ENCODE data around the gene HSDL1.
A peak's percentile ranks its signal among the peaks of the same experiment; 100 is the strongest.

The HSDL1 gene

GRCh38 chr16:84105301-84105815 lies 39.6 kb downstream of the HSDL1 start:
- no peak for DNase-seq

DNA sequence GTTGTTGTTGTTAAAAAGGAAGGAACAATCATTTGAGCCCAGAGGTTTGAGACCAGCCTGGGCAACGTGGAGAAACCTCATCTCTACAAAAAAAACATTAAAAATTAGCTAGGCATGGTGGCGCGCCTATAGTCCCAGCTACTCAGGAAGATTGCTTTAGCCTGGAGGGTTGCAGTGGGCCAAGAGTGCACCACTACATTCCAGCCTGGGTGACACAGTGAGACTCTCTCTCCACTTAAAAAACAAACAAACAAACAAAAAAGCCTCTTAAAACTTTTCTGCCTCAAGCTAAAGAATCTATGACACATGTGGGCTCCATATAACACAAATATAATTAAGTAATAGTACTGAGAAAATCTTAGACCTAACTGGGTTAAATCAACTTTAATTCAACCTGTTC lies 40.7 kb downstream of the HSDL1 start:
- no peak for DNase-seq

DNA sequence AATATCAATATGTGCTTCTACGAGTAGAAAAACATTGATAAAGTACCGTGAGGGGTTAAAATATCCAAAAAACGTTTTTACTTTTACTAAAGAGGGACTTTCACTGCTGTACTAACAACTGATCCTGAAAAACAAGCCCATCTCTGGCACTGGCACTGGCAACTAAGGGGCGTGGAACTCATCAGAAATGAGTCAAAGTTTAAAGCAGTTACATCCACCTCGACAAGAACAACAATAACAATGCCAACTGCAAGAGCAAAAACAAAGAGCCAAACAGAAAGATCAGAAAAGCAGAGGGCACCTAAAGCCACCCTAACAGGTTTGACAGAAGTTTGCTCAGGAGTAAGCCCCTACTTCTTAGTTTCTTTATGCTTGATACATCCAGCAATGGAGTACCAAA lies 41.3 kb downstream of the HSDL1 start:
- no peak for DNase-seq

DNA sequence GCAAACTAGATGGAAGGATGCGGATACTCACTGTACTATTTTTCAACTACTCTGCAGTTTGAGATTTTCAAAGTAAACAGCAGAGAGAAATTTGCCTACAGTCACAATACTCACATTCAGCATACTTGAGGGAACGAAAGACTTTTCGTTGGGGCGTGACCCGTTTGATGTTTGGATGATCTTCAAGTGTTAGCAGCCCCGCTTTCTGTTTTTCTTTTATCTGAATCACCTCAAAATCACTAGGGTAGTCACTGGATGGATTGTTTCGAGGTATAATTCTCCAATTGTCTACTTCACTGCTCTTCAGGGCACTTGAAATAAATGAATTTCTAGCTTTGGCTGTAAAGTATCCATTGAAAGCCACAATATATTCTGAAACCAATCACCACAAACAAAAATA lies 46.0 kb downstream of the HSDL1 start:
- DNase-seq: peak; percentile 31

- no peak for DNase-seq
Measured at GRCh38 chr16:84096447-84097005, 48.5 kb downstream of the HSDL1 start.

DNA sequence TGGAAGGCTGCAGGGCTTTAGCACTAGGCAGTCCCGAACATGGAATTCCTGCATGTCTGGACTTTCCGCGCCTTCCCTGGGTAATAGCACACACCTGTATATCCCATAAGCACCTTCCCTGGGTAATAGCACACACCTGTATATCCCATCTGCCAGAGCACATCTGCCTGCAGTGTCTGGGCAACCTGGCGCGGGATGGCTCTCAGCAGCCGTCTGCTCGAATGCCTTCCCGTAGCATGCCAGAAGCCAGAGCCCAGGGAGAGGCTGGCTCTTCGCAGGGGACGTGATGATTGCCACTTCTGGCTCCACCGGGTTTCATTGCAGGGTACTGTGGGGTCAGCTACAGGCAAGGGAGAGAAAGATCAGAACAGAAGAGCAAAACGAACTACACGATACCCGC lies 49.5 kb downstream of the HSDL1 start:
- DNase-seq: no peak

DNA sequence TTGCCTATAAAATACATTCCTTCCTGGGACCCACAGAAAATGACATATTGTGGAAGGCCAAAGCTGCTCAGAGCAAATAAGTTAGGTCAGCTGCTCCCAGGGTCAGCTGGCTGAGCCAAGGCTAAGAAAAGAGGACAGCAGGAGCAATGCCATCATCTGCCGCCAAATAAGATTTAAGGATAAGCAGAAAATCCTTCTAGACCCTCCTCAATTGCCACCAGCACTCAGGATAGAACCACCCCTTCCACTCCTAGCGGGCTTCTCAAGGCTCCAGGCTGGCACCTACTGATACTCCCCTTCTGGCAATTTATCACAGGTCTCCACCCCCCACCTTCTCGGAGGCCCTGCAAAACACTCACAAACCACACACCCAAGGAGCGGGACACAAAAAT lies 51.1 kb downstream of the HSDL1 start:
- no peak for DNase-seq

DNA sequence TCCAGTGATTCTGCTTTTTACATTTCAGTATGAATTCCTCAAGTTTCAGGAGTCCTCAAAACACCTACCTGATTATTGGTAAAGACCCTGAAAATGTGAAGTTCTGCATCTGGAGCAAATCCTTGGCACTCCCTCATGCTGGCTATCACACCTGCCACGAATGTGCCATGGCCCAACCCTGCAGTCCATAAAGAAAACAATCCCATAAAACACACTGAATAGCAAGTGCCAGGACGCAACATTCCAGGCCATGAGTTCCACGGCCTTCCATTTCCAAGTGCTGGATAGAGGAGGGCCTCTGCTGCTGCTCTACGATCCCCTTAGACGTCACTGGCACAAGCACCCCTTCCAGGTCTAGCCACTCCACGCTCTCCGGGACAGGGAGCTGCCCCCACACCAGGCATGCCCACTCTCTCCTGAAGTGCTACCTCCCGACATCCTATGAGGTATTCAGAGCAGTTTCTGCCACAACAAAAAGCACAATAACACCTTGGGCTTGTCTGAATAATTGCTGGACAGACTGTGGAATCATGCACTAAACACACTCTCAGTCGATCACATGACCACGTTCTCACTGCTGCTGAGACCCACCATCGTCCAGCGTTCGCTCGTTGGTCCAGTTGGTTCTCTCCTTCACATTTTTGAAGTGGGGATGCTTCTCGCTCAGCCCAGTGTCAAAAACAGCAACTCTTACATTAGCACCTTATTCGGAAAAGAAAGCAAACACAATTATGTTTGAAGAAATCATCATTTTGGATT lies 51.7 kb downstream of the HSDL1 start:
- DNase-seq: no peak

GRCh38 chr16:84091460-84091859 lies 53.5 kb downstream of the HSDL1 start:
- no peak for DNase-seq

- DNase-seq: no peak
Measured at GRCh38 chr16:84090211-84090610, 54.8 kb downstream of the HSDL1 start.

GRCh38 chr16:84088695-84089395 lies 56.1 kb downstream of the HSDL1 start:
- DNase-seq: no peak

GRCh38 chr16:84087466-84088151 lies 57.4 kb downstream of the HSDL1 start:
- DNase-seq: no peak

GRCh38 chr16:84087001-84087400 lies 58.0 kb downstream of the HSDL1 start:
- no peak for DNase-seq

GRCh38 chr16:84086341-84086740 lies 58.6 kb downstream of the HSDL1 start:
- no peak for DNase-seq

DNA sequence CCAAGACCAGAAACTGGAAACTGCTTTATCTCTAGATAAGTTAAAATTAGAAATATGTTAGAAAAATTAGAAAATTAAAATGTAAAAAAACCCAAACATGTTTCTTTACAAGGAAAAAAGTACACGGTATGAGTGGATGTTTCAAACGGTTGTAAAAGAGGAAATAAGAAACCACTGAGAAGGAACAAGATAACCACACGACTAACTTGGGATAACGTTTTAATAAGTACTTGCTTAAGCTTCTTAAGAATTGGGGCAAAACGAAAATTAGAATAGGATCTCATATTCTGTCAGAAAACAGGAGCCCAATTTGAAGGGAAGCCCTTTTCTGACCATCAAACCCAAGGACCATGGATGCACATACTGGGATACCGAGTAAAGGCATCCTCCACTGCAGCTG lies 59.2 kb downstream of the HSDL1 start:
- no peak for DNase-seq

GRCh38 chr16:84085271-84085667 lies 59.7 kb downstream of the HSDL1 start:
- no peak for DNase-seq

DNA sequence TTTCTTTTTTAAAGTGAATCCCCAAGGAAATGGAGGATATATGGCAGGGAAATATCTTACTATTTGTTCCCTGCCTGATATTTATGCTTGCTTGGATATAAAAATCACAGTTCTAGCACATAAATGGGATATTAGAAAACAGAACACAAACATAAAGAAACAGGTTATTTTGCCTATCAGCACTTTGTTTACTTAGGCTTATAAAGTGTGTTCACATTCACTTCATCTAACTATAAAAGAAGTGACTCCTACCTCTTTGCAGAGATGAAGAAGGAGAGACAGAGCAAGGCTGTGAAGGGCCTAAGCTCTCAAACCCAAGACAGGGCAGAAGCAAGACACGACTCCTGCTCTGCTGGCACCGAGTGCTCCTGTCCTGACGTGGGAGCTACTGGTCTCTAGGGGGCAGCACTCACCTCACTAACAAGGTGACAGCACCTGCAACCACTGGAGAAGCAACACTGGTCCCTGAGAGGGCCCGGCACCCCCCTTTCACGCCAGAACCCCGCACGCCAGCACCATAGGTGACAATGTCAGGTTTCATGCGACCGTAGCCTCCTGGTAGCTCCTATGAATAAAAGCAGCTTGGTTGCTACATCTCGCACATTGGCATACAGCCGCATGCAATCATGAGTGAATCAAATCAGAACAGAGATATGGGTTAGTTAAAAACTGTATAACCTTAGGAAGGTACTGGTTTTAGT lies 60.3 kb downstream of the HSDL1 start:
- no peak for DNase-seq

- DNase-seq: no peak
Measured at GRCh38 chr16:84082835-84083569, 62.0 kb downstream of the HSDL1 start.

GRCh38 chr16:84082110-84082509 lies 62.9 kb downstream of the HSDL1 start:
- DNase-seq: no peak

- DNase-seq: no peak
Measured at GRCh38 chr16:84081446-84081989, 63.5 kb downstream of the HSDL1 start.

- DNase-seq: no peak
Measured at GRCh38 chr16:84080813-84081212, 64.2 kb downstream of the HSDL1 start.

DNA sequence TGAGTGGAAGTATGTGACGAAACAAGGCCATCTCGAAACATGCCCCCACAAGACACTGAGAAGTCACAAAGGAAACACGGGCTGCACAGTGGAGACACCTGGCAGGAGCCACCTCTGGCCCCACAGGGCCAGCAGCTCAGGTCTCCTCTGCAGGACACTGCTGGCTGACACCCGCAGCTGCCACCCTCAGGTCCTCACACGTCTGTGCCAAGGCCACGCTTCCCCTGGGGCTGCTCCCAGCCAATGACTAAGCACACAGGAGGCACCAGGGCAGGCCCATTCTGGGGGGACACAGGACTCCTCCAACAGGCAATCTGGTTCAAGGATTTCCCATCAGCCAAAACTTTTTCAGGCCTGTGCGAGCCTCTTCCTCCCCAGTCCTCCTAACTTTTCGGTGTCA lies 64.6 kb downstream of the HSDL1 start:
- no peak for DNase-seq
